IPS DF 6.9 (cell line): ENCODE data around the gene GLG1.

Experiments
- DNase-seq: peaks from one replicate; pipeline ENCODE4 v3.0.0-alpha.2; 2013; ENCODE audit warnings: low read depth, low spot score
- H3K27ac ChIP-seq: one replicate; pipeline ENCODE4 v1.5.1; 2013; ENCODE audit warnings: low read length, control low read depth
- H3K27me3 ChIP-seq: 2 replicates; pipeline ENCODE4 v1.6.1; 2013; ENCODE audit warnings: mild to moderate bottlenecking, low read length; ENCODE audit not compliant: control insufficient read depth, insufficient read depth
- H3K36me3 ChIP-seq: 2 replicates; pipeline ENCODE4 v1.6.1; 2013; ENCODE audit warnings: low read length; ENCODE audit not compliant: control insufficient read depth, insufficient read depth
- H3K4me1 ChIP-seq: 2 replicates; pipeline ENCODE4 v1.6.1; 2013; ENCODE audit warnings: low read length; ENCODE audit not compliant: control insufficient read depth, insufficient read depth
- H3K4me3 ChIP-seq: 2 replicates; pipeline ENCODE4 v1.5.1; 2013; ENCODE audit warnings: mild to moderate bottlenecking, low read length
- H3K9me3 ChIP-seq: 2 replicates; pipeline ENCODE4 v1.6.1; 2013; ENCODE audit warnings: low read length, inconsistent platforms; ENCODE audit not compliant: control insufficient read depth, insufficient read depth
- WGBS: extraction: QIAGEN DNeasy Blood & Tissue Kit; methylation state at CpG from one replicate; pipeline ENCODE4 v1.1.7; 2013; ENCODE audit warnings: mixed read lengths, missing lambda C conversion rate; ENCODE audit not compliant: insufficient read length, insufficient coverage; 5-methylcytosine and 5-hydroxymethylcytosine counted together

The GLG1 gene

DNA sequence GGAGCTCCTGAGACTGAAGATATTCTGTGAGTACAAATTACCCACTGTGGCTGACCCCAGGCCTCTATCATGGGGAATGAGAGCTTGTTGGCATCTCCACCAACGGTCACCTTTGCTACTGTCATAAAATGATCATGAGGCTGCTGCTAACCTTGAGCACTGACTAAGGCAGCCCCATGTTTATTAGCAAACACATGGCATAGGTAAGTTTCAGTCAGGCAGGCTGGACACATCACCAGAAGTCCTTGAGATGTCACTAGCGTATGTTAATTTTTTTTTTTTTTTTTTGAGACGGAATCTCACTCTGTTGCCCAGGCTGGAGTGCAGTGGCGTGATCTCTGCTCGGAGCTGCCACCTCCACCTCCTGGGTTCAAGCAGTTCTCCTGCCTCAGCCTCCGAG lies 1.5 kb upstream of the GLG1 start:
- no CpG with 5 or more reads among the region's 6 CpGs for WGBS
- no peaks in the 10 kb centered on the region for H3K27me3 ChIP-seq
- DNase-seq = no peak
- peaks cover 3% of the 10 kb centered on the region; the same call in 1 of the 2 replicates for H3K4me1 ChIP-seq
- no peaks in the 10 kb centered on the region for H3K36me3 ChIP-seq
- H3K4me3 ChIP-seq = no peak overlapping the region
- no peak overlapping the region for H3K27ac ChIP-seq
- no peaks in the 10 kb centered on the region for H3K9me3 ChIP-seq

DNA sequence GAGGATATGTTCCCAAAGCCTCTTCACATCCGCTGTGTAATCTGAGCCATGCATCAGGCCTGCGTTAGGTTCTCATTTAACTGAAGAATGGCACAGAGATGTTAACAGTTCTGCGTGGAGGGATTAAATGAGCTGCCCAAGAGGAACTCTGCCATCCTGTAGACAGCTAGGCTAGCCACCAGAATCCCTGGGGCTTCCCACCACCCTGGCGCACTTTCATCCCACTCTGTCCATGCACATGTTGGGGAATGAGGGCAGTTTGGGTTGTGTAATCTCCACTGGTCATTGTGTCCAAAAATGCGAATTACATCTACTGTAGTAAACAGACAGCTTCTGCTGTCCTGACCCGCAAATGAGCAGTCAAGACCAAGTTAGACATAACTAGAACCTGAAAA lies 1.0 kb upstream of the GLG1 start:
- Histone ChIP-seq H3K27me3 (no peaks in the 10 kb centered on the region), H3K27ac (no peak overlapping the region), H3K36me3 (no peaks in the 10 kb centered on the region), H3K4me3 (no peak overlapping the region), H3K4me1 (peaks cover 3% of the 10 kb centered on the region; the same call in 1 of the 2 replicates), H3K9me3 (no peaks in the 10 kb centered on the region)
- no CpG with 5 or more reads among the region's 6 CpGs for WGBS
- no peak for DNase-seq

- Histone ChIP-seq H3K36me3 (no peaks in the 10 kb centered on the region), H3K27ac (no peak overlapping the region), H3K27me3 (no peaks in the 10 kb centered on the region), H3K4me1 (peaks cover 3% of the 10 kb centered on the region; the same call in 1 of the 2 replicates), H3K4me3 (peak overlapping the region; percentile 95; the same call in 1 of the 2 replicates), H3K9me3 (no peaks in the 10 kb centered on the region)
- no CpG with 5 or more reads among the region's 14 CpGs for WGBS
- DNase-seq = no peak
Measured at GRCh38 chr16:74607310-74607961, 522 bp upstream of the GLG1 start.

DNA sequence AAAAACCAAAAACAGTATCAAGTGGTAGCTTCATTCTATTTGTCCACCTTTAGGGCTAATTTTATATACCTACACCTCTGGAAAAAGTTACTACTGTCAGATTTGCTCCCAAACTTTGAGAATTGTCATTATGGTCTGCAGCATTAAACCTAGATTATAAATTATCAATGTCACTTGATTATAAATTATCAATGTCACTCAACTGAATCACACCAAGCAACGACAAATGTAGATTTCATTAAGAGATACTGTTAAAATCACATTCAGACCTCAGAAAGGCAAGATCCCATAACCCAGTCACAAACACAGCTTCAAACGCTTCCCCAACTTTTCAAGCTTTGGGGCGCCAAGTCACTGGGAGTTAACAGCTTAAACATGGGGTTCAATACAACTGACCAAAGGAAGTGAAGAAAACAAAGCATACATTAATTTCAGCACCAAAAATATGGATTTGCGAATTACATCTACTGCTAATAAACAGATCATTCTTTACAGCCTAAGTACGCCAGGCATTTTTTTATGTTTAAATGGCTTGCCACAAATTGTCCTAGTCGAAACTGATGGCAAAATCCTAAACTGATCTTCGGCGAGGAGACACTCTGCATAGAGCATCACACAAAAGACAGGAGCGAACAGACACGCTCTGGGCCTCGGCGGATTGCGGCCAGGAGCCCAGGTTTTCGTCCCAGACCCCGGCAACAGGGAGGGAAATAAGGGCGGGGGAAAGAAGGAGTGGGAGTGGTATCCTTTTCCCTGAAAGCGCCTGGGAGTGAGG lies 981 bp downstream of the GLG1 start:
- Histone ChIP-seq H3K9me3 (no peaks in the 10 kb centered on the region), H3K27ac (no peak overlapping the region), H3K27me3 (no peaks in the 10 kb centered on the region), H3K4me1 (peaks cover 3% of the 10 kb centered on the region; the same call in 1 of the 2 replicates), H3K4me3 (peak overlapping the region; percentile 95), H3K36me3 (no peaks in the 10 kb centered on the region)
- no CpG with 5 or more reads among the region's 17 CpGs for WGBS
- no peak for DNase-seq

- Histone ChIP-seq H3K36me3 (no peaks in the 10 kb centered on the region), H3K27me3 (no peaks in the 10 kb centered on the region), H3K4me1 (peaks cover 3% of the 10 kb centered on the region; the same call in 1 of the 2 replicates), H3K4me3 (no peak overlapping the region), H3K27ac (no peak overlapping the region), H3K9me3 (no peaks in the 10 kb centered on the region)
- WGBS = no CpG with 5 or more reads among the region's 6 CpGs
- no peak for DNase-seq
Measured at GRCh38 chr16:74605332-74605731, 1.6 kb downstream of the GLG1 start.

- peaks cover 3% of the 10 kb centered on the region; the same call in 1 of the 2 replicates for H3K4me1 ChIP-seq
- no peak for DNase-seq
- no peaks in the 10 kb centered on the region for H3K36me3 ChIP-seq
- no peak overlapping the region for H3K27ac ChIP-seq
- WGBS = no CpG with 5 or more reads among the region's 4 CpGs
- no peaks in the 10 kb centered on the region for H3K9me3 ChIP-seq
- H3K4me3 ChIP-seq = no peak overlapping the region
- no peaks in the 10 kb centered on the region for H3K27me3 ChIP-seq
Measured at GRCh38 chr16:74603848-74604247, 3.1 kb downstream of the GLG1 start.

DNA sequence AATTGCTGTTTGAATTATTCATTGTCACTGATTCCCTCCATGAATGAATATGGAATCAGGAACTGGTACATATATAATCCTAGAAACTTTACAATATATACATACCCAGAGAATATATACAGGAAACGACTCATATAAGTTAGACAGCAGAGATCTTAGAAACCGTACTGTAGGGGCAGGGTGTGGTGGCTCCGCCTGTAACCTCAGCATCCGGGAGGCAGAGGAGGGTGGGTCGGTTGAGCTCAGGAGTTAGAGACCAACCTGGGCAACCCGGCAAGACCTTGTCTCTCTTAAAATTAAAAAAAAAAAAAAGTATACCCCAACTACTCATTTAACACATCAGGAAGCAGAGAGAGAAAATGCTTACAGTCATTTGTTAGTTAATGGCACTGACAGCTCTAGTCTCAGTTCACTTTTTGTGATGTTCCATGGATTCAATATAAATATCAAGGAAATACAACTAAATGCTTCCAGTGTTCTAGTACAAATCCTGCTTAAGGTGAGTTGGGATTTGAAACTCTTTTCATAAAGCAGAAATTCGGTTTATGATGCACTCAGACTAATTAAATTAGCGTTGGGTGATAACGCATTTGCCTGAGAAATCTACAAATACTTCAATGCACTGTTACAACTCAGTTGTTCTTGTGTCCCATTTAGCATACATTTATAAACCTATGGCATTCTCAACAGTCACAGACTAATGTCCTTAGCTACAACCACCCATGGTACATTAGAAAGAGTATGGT lies 5.6 kb downstream of the GLG1 start:
- Histone ChIP-seq H3K4me3 (no peak overlapping the region), H3K9me3 (no peaks in the 10 kb centered on the region), H3K27me3 (no peaks in the 10 kb centered on the region), H3K4me1 (no peaks in the 10 kb centered on the region), H3K27ac (no peak overlapping the region), H3K36me3 (no peaks in the 10 kb centered on the region)
- no CpG with 5 or more reads among the region's 9 CpGs for WGBS
- no peak for DNase-seq

- H3K27me3 ChIP-seq = no peaks in the 10 kb centered on the region
- DNase-seq = no peak
- no CpG with 5 or more reads among the region's 2 CpGs for WGBS
- no peaks in the 10 kb centered on the region for H3K36me3 ChIP-seq
- no peak overlapping the region for H3K27ac ChIP-seq
- no peaks in the 10 kb centered on the region for H3K4me1 ChIP-seq
- no peak overlapping the region for H3K4me3 ChIP-seq
- no peaks in the 10 kb centered on the region for H3K9me3 ChIP-seq
Measured at GRCh38 chr16:74596586-74596985, 10.3 kb downstream of the GLG1 start.

GRCh38 chr16:74592847-74593246 lies 14.1 kb downstream of the GLG1 start:
- H3K9me3 ChIP-seq = no peaks in the 10 kb centered on the region
- WGBS = no CpG with 5 or more reads among the region's 3 CpGs
- no peaks in the 10 kb centered on the region for H3K27me3 ChIP-seq
- DNase-seq = no peak
- no peaks in the 10 kb centered on the region for H3K36me3 ChIP-seq
- H3K27ac ChIP-seq = no peak overlapping the region
- no peak overlapping the region for H3K4me3 ChIP-seq
- no peaks in the 10 kb centered on the region for H3K4me1 ChIP-seq

DNA sequence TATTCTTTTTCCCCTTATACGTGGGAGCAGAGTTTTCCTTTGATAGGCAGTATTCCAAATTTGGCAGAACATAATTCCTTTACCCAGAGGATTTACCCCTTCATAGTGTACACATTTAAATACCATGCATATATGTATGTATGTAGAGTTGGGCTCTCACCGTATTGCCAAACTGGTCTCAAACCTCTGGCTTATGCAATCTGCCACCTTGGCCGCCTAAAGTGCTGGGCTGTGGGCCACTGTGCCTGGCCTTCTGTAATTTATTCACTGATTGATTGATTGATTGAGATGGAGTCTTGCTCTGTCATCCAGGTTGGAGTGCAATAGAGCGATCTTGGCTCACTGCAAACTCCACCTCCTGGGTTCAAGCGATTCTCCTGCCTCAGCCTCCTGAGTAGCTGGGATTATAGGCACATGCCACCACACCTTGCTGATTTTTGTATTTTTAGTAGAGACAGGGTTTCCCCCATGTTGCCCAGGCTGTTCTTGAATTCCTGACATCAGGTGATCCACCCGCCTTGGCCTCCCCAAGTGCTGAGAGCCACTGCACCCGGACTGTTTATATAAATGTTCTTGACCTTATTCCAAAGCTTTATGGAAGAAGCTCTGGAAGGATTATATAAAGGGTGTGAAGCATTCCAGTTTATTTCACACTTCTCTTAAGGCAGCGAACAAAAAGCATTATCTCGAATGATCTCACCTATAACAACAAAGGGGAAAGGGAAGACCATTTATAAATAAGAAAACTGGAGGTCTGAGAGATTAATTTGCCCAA lies 14.9 kb downstream of the GLG1 start:
- Histone ChIP-seq H3K27ac (no peak overlapping the region), H3K9me3 (no peaks in the 10 kb centered on the region), H3K36me3 (no peaks in the 10 kb centered on the region), H3K4me1 (no peaks in the 10 kb centered on the region), H3K4me3 (no peak overlapping the region), H3K27me3 (no peaks in the 10 kb centered on the region)
- no CpG with 5 or more reads among the region's 9 CpGs for WGBS
- no peak for DNase-seq
